ENCODE data around the gene PRC1. TPM values are rescaled to one million over a fixed set of nuclear protein-coding genes. Genes with fewer than 3 reads are reported as not detected.
A peak's percentile ranks its signal among the peaks of the same experiment; 100 is the strongest.

The PRC1 gene
- total and polyA plus RNA-seq, 2 donors (not counting 1 experiment from before 2014, with no cell fraction given) = 9.4 to 11.6 TPM

- Histone ChIP-seq H3K4me2 (replicated peaks; ENCODE audit: low read depth, low read length, poor library complexity, severe bottlenecking) (peak overlapping the region; percentile 89), H3K79me2 (ENCODE audit: control insufficient read depth, insufficient read depth, low read length) (peaks cover 13% of the 10 kb centered on the region), H3K4me3 (ENCODE audit: control extremely low read depth in 1 of 5, extremely low read depth in 1 of 5, insufficient read depth in 1 of 5, low read depth in 2 of 5, low read length in 4 of 5) (peak overlapping the region in 4 of 5 experiments; percentile 31 to 53 (median 46)), H3K9me3 (ENCODE audit: control extremely low read depth in 1 of 3, control insufficient read depth in 2 of 3, insufficient read depth in 1 of 3, low read length in 2 of 3) (no peaks in the 10 kb centered on the region), H3K9ac (ENCODE audit: low read length) (peak overlapping the region; percentile 44), H4K20me1 (ENCODE audit: control insufficient read depth, insufficient read depth, low read length, poor library complexity, severe bottlenecking) (peaks cover 12% of the 10 kb centered on the region), H3K27me3 (replicated peaks in 1 of 4; ENCODE audit: control extremely low read depth in 1 of 4, control insufficient read depth in 3 of 4, insufficient read depth in 4 of 4, low read length in 3 of 4) (no peaks in the 10 kb centered on the region), H3K27ac (ENCODE audit: low read length in 2 of 2) (no peak overlapping the region), H2AFZ (ENCODE audit: insufficient read depth, low read depth, low read length, poor library complexity, severe bottlenecking) (peak overlapping the region; percentile 56), H3K36me3 (replicated peaks in 1 of 2; ENCODE audit: control extremely low read depth in 1 of 2, control insufficient read depth in 1 of 2, extremely low read depth in 1 of 2, insufficient read depth in 2 of 2, low read length in 1 of 2) (peaks cover 0 to 25% of the 10 kb centered on the region in 2 experiments), H3K4me1 (ENCODE audit: control insufficient read depth in 2 of 2, insufficient read depth in 2 of 2, low read length in 2 of 2) (peaks cover 16 to 24% of the 10 kb centered on the region in 2 donors)
- CTCF ChIA-PET = interaction anchor here (0.5 to 8.7 kb wide), 30 partner anchors 8 to 580 kb away, joined by 3 to 118 read pairs (median 5); partner anchors contain the start of genes HDDC3, MAN2A2, UNC45A and VPS33B
- peak; percentile 82 for DNase-seq
- WGBS (ENCODE audit: insufficient coverage) = 17% methylated on average over 56 of the region's 56 CpGs
- peak overlapping the region; percentile 65 for H3K27ac Mint-ChIP-seq
- peak; percentile 18 for ATAC-seq (ENCODE audit: low read depth)
- no peaks in the 10 kb centered on the region for H3K27me3 Mint-ChIP-seq
- peaks cover 21% of the 10 kb centered on the region for H3K4me1 Mint-ChIP-seq
- peak overlapping the region; percentile 90 for H3K4me3 Mint-ChIP-seq
- POLR2A ChIA-PET = interaction anchor here (0.6 to 1.6 kb wide), 2 partner anchors 15 to 19 kb away, joined by 3 to 9 read pairs; no protein-coding TSS in a partner anchor
- intact Hi-C loops (cut with micrococcal nuclease) = loop anchor here (1.0 to 5.0 kb wide), 4 partner anchors 66 to 314 kb away; partner anchors contain the start of gene VPS33B
- no peaks in the 10 kb centered on the region for H3K9me3 Mint-ChIP-seq (ENCODE audit: insufficient read depth)
- no peak for TF ChIP-seq EZH2 (IDR thresholded peaks at IDR 0.05; ENCODE audit: borderline replicate concordance, insufficient read depth, low read depth, low read length, poor library complexity, severe bottlenecking)
- peak; percentile 94 for TF ChIP-seq CTCF (IDR thresholded peaks at IDR 0.05)
Observed at GRCh38 chr15:90956274-90957030, 37.9 kb downstream of the PRC1 start.
